GM15510 (cell line): ENCODE data around the gene C21orf58.
A peak's percentile ranks its signal among the peaks of the same experiment; 100 is the strongest.

ENCODE experiments used
- POLR2A ChIP-seq: IDR thresholded peaks from 3 replicates; pipeline ENCODE4 v1.6.1; 2011; ENCODE audit warnings: borderline replicate concordance; ENCODE audit not compliant: insufficient read length; ENCODE audit errors: extremely low read depth

C21orf58 gene

GRCh38 chr21:46344219-46344915, 20.7 kb upstream of the C21orf58 start:
- TF ChIP-seq POLR2A: no peak

DNA sequence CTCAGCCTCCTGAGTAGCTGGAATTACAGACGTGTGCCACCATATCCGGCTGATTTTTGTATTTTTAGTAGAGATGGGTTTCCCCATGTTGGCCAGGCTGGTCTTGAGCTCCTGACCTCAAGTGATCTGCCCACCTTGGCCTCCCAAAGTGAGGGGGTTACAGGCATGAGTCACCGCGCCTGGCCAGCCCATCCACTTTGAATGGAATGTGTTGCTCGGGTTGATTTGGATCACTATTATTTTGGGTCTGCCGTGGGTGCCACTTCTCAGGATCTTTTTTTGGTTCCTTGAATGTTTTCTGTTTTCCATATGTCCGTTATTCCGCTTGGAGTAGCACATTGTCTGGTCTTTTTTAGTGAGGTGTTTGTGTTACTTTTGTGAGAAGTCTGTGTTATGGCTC, 17.3 kb upstream of the C21orf58 start:
- TF ChIP-seq POLR2A: no peak

DNA sequence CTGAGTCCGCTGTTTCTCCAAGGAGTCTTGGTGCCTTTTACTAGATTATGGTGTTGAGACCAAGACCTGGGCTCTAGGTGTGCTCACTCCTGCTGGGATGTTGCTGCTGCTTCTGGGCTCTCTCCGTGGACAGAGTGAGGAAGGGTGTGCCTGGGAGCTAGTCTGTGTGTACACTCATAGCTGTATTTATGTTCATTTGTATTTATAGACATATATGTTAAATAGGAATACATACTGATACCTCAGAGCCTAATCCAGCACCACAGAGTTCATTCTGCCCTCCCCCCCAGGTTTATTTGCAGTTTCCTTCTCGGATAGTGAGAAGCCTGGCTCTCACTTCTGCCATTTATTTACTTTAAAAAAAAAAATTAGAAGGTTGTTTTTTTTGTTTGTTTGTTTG, 12.9 kb upstream of the C21orf58 start:
- TF ChIP-seq POLR2A: no peak

- TF ChIP-seq POLR2A: no peak
These were observed 10.9 kb upstream of the C21orf58 start for GRCh38 chr21:46334351-46335140.

- no peak for TF ChIP-seq POLR2A
These were observed 6.1 kb upstream of the C21orf58 start for GRCh38 chr21:46329796-46330195.

- no peak for TF ChIP-seq POLR2A
These were observed 4.5 kb upstream of the C21orf58 start for GRCh38 chr21:46328151-46328550.

GRCh38 chr21:46327711-46328110, 4.0 kb upstream of the C21orf58 start:
- TF ChIP-seq POLR2A: no peak

DNA sequence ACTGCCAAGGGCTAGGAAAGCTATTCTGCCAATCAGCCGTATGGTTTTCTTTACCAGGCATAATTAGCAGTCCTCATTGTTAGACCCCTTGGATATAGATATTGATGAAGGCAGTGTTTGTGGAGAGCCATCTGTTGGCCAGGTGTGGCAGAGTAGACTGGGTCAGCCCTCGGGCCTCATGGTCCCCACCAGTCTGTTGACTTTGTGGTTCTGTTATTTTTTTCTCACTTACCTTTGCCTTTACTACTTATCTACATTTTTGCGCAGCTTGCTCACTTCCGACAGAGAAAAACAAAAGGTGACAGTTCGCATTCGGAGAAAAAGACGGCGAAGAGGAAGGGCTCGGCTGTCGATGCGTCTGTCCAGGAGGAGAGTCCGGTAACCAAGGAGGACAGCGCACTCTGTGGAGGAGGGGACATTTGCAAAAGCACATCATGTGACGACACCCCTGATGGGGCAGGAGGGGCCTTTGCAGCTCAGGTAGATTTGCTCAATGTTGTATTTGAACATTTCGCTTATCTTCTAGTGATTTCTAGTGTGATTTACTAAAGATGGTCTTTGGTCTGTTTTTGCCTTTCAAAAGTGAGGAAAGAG, 2.5 kb upstream of the C21orf58 start:
- no peak for TF ChIP-seq POLR2A

GRCh38 chr21:46325073-46325912, 1.6 kb upstream of the C21orf58 start:
- no peak for TF ChIP-seq POLR2A

- TF ChIP-seq POLR2A: peak; percentile 60
These were observed 861 bp upstream of the C21orf58 start for GRCh38 chr21:46324390-46325072.

GRCh38 chr21:46323227-46323709, 402 bp downstream of the C21orf58 start:
- TF ChIP-seq POLR2A: no peak

DNA sequence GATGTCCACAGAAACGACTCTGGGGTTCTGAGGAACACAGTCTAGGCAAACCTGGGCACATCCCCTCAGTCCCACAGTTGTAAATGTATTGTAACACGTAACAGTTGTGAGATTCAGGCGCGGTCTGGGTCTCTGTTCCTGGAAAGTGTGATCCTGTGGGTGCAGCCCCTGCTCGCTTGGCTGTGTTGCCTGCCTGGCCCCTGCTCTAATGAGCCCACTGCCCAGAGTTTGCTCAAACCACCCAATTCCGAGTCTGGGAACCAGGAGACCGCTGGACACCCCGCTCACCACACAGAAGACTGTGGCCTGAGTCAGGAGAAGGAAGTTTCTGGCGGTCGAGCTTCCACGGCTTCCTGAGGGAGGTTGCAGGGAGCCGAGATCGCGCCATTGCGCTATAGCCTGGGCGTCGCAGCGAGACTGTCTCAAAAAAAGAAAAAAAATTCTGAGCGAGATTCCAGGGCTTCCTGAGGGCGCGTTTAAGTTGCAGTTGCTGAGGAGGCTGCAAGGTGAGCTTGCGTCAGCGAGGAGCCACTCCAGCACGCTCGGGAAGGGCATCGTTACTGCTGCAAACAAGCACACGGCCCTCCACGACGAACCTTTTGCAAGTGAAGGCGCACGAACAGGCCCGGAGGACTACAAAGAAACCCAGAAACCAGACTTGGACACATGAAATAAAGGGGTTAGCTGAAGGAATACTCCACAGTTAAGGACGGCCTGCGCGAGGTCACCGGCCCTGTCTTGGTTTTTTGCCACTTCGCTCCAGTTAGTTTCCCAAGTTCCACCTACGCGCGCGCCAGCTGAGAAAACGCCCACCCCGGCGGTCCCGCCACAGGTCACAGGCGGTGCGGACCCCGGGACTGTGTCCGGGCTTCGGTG, 1.1 kb downstream of the C21orf58 start:
- no peak for TF ChIP-seq POLR2A

- TF ChIP-seq POLR2A: no peak
These were observed 3.3 kb downstream of the C21orf58 start for GRCh38 chr21:46320331-46320801.
